H1 (cell line): Measurements from ENCODE around the gene ELMO1. TPM values are rescaled to one million over a fixed set of nuclear protein-coding genes. Genes with fewer than 3 reads are reported as not detected.

Experiments used
- CTCF ChIA-PET: fragments of 300-600 bp; sonication (Branson Sonifier 250); formaldehyde crosslinking; loops from one replicate; lab custom pipeline; 2021; ENCODE audit not compliant: partially characterized antibody; lab: Charles Lee
- POLR2A ChIA-PET: fragments of 300-600 bp; sonication (Branson Sonifier 250); formaldehyde crosslinking; loops from one replicate; lab custom pipeline; 2021; ENCODE audit warnings: inconsistent platforms; ENCODE audit not compliant: partially characterized antibody; lab: Charles Lee
- DNase-seq, 2 experiments: peaks; one replicate each; pipeline versions ENCODE4 v3.0.0 to v3.0.0-alpha.2; 2010 to 2022; ENCODE audit warnings: low spot score in 2 of 2, low read depth in 1 of 2, mixed read lengths in 1 of 2
- FAIRE-seq: peaks from 2 replicates; lab custom pipeline; 2011; peaks lifted over from hg19 to GRCh38; lab: Jason Lieb, UNC
- H2AFZ ChIP-seq: 2 replicates; pipeline ENCODE4 v1.8.1; 2012; ENCODE audit warnings: low read length, inconsistent platforms
- H2AK5ac ChIP-seq: 2 replicates; pipeline ENCODE4 v1.6.1; 2013; ENCODE audit warnings: low read depth, low read length
- H2BK120ac ChIP-seq: replicated peaks from 2 replicates; pipeline ENCODE3; 2013; ENCODE audit warnings: low read depth, low read length, inconsistent platforms
- H2BK12ac ChIP-seq: 2 replicates; pipeline ENCODE4 v1.6.1; 2013; ENCODE audit warnings: low read depth, low read length
- H2BK15ac ChIP-seq: 2 replicates; pipeline ENCODE4 v1.6.1; 2013; ENCODE audit warnings: low read length
- H2BK20ac ChIP-seq: 2 replicates; pipeline ENCODE4 v1.6.1; 2013; ENCODE audit warnings: low read length
- H2BK5ac ChIP-seq: 2 replicates; pipeline ENCODE4 v1.6.1; 2013; ENCODE audit warnings: low read depth, low read length
- H3K14ac ChIP-seq: 2 replicates; pipeline ENCODE4 v1.6.1; 2013; ENCODE audit warnings: inconsistent platforms; ENCODE audit not compliant: insufficient read length
- H3K18ac ChIP-seq: 2 replicates; pipeline ENCODE4 v1.6.1; 2013; ENCODE audit warnings: low read length; ENCODE audit errors: extremely low read depth
- H3K23ac ChIP-seq: 2 replicates; pipeline ENCODE4 v1.6.1; 2013; ENCODE audit warnings: inconsistent platforms; ENCODE audit not compliant: insufficient read length
- H3K23me2 ChIP-seq: 2 replicates; pipeline ENCODE4 v1.6.1; 2013; ENCODE audit warnings: low read depth, low read length
- H3K27ac ChIP-seq: 2 replicates; pipeline ENCODE4 v1.6.1; 2011; ENCODE audit warnings: low read depth, low read length, inconsistent platforms
- H3K27me3 ChIP-seq, 4 experiments: replicated peaks in 1 of 4; 1 replicate in 1 of 4; 2 replicates in 3 of 4; pipeline versions ENCODE4 v1.6.1 to v1.8.1; 2011 to 2013; ENCODE audit warnings: low read length in 3 of 4, mild to moderate bottlenecking in 3 of 4, inconsistent platforms in 2 of 4, mixed read lengths in 2 of 4, moderate library complexity in 1 of 4; ENCODE audit not compliant: control insufficient read depth in 3 of 4, insufficient read depth in 3 of 4; ENCODE audit errors: extremely low read depth in 1 of 4
- H3K36me3 ChIP-seq, 4 experiments: 2 replicates each; pipeline versions ENCODE4 v1.6.1 to v1.8.1; 2011 to 2013; ENCODE audit warnings: mild to moderate bottlenecking in 4 of 4, low read length in 3 of 4, moderate library complexity in 2 of 4, control low read depth in 1 of 4, inconsistent platforms in 1 of 4; ENCODE audit not compliant: insufficient read depth in 4 of 4, control insufficient read depth in 2 of 4
- H3K4ac ChIP-seq: replicated peaks from 2 replicates; pipeline ENCODE3; 2013; ENCODE audit warnings: low read length, low read depth, mixed read lengths, inconsistent platforms; ENCODE audit not compliant: insufficient read length
- H3K4me1 ChIP-seq, 4 experiments: replicated peaks in 1 of 4; 1 replicate in 1 of 4; 2 replicates in 3 of 4; pipeline versions ENCODE4 v1.6.1 to v1.8.1; 2011 to 2013; ENCODE audit warnings: low read length in 3 of 4, inconsistent platforms in 2 of 4, mixed read lengths in 1 of 4; ENCODE audit not compliant: insufficient read depth in 4 of 4, control insufficient read depth in 3 of 4
- H3K4me2 ChIP-seq, 2 experiments: 2 replicates each; pipeline versions ENCODE4 v1.6.1 to v1.8.1; 2011 to 2013; ENCODE audit warnings: low read depth in 2 of 2, low read length in 2 of 2, control low read depth in 1 of 2, inconsistent platforms in 1 of 2, mild to moderate bottlenecking in 1 of 2; ENCODE audit not compliant: insufficient read depth in 1 of 2
- H3K4me3 ChIP-seq, 4 experiments: fragments of 200-600, 300-600 bp in 1 of 4; sonication (generic), shearing (Covaris generic), sonication (Bioruptor Twin) in 1 of 4; 2 replicates each; pipeline versions ENCODE4 v1.5.1 to v1.8.1; 2011 to 2016; ENCODE audit warnings: low read length in 4 of 4, low read depth in 3 of 4, control low read depth in 2 of 4, inconsistent platforms in 2 of 4, mild to moderate bottlenecking in 2 of 4, mixed read lengths in 1 of 4, moderate library complexity in 1 of 4; ENCODE audit not compliant: insufficient read depth in 2 of 4; ENCODE audit errors: extremely low read depth in 1 of 4
- H3K56ac ChIP-seq: replicated peaks from 2 replicates; pipeline ENCODE3; 2013; ENCODE audit warnings: low read depth, mild to moderate bottlenecking, mixed read lengths, low read length, inconsistent platforms; ENCODE audit not compliant: insufficient read length
- H3K79me1 ChIP-seq: 2 replicates; pipeline ENCODE4 v1.6.1; 2013; ENCODE audit warnings: low read depth, low read length, control low read depth
- H3K79me2 ChIP-seq, 2 experiments: 2 replicates each; pipeline versions ENCODE4 v1.6.1 to v1.8.1; 2012 to 2013; ENCODE audit warnings: low read length in 2 of 2, mild to moderate bottlenecking in 2 of 2, inconsistent platforms in 1 of 2; ENCODE audit not compliant: insufficient read depth in 2 of 2, control insufficient read depth in 1 of 2
- H3K9ac ChIP-seq, 4 experiments: replicated peaks in 1 of 4; 1 replicate in 1 of 4; 2 replicates in 3 of 4; pipeline versions ENCODE4 v1.6.1 to v1.8.1; 2011 to 2013; ENCODE audit warnings: low read depth in 3 of 4, low read length in 3 of 4, control low read depth in 2 of 4, mild to moderate bottlenecking in 2 of 4, moderate library complexity in 2 of 4, inconsistent platforms in 1 of 4; ENCODE audit errors: extremely low read depth in 1 of 4
- H3K9me3 ChIP-seq, 2 experiments: 2 replicates each; pipeline versions ENCODE4 v1.6.1 to v1.8.1; 2012 to 2013; ENCODE audit warnings: mild to moderate bottlenecking in 2 of 2, moderate library complexity in 2 of 2, control low read depth in 1 of 2, inconsistent platforms in 1 of 2, low read depth in 1 of 2, low read length in 1 of 2, mixed read lengths in 1 of 2; ENCODE audit not compliant: insufficient read depth in 2 of 2
- H4K20me1 ChIP-seq, 2 experiments: replicated peaks in 1 of 2; 2 replicates each; pipeline versions ENCODE3 to v1.8.1; 2011 to 2013; ENCODE audit warnings: inconsistent platforms in 2 of 2, low read length in 2 of 2, mild to moderate bottlenecking in 1 of 2; ENCODE audit not compliant: insufficient read depth in 2 of 2, control insufficient read depth in 1 of 2
- H4K5ac ChIP-seq: 2 replicates; pipeline ENCODE4 v1.6.1; 2013; ENCODE audit warnings: low read length, low read depth, mixed read lengths, inconsistent platforms; ENCODE audit not compliant: insufficient read length
- H4K8ac ChIP-seq: 2 replicates; pipeline ENCODE4 v1.8.0; 2013; ENCODE audit warnings: mild to moderate bottlenecking, moderate library complexity, low read length, inconsistent platforms; ENCODE audit not compliant: insufficient read depth; ENCODE audit errors: extremely low read depth
- H4K91ac ChIP-seq: replicated peaks from 2 replicates; pipeline ENCODE3; 2013; ENCODE audit warnings: low read length, mixed read lengths, inconsistent platforms; ENCODE audit not compliant: insufficient read length
- BCL11A ChIP-seq, 2 experiments: IDR thresholded peaks; one replicate each; pipeline ENCODE4 v1.6.1; 2011; ENCODE audit warnings: low read depth in 2 of 2, low read length in 2 of 2, mild to moderate bottlenecking in 2 of 2
- RBBP5 ChIP-seq: IDR thresholded peaks from 2 replicates; pipeline ENCODE4 v1.7.1; 2012; ENCODE audit warnings: low read depth, mild to moderate bottlenecking, inconsistent platforms, low read length, moderate library complexity, borderline replicate concordance
- WGBS, 2 experiments: shearing (Covaris generic) in 1 of 2; methylation state at CpG; one replicate each; pipeline versions ENCODE4 v1.1.6 to v1.1.7; 2013 to 2015; ENCODE audit warnings: low lambda C conversion rate in 2 of 2, mixed read lengths in 2 of 2, inconsistent platforms in 1 of 2, low coverage in 1 of 2, missing lambda C conversion rate in 1 of 2; ENCODE audit not compliant: insufficient replicate concordance in 2 of 2, insufficient coverage in 1 of 2, insufficient read length in 1 of 2; ENCODE audit errors: extremely low coverage in 1 of 2, missing lambda C conversion rate in 1 of 2; 5-methylcytosine and 5-hydroxymethylcytosine counted together
- polyA plus RNA-seq, 7 experiments: library from polyadenylated mRNA; depleted of rRNA in 3 of 7; stranded (reverse) in 5 of 7; unstranded in 2 of 7; fragments of >200 nt in 5 of 7; fragments of 200-250 nt in 2 of 7; gene quantifications; 1 replicate in 5 of 7; 2 replicates in 1 of 7; 4 replicates in 1 of 7; pipeline versions ENCODE4 v1.2.1 to v1.2.3, GENCODE V29; 2011 to 2013; ENCODE audit warnings: missing spikeins in 2 of 7, mixed read lengths in 2 of 7
- total RNA-seq: library from RNA; stranded (reverse); fragmentation: NEBNext Ultra II Directional; extraction: Animal tissue kit (Norgen Biotek cat#: 25700); gene quantifications from 2 replicates; pipeline ENCODE4 v1.2.1, GENCODE V29; 2021

ELMO1 gene
- total and polyA plus RNA-seq, 2 of the 8 experiments (the other 6 are each of a cell fraction or from before 2014, with no cell fraction given) = 18.4 to 21.0 TPM

DNA sequence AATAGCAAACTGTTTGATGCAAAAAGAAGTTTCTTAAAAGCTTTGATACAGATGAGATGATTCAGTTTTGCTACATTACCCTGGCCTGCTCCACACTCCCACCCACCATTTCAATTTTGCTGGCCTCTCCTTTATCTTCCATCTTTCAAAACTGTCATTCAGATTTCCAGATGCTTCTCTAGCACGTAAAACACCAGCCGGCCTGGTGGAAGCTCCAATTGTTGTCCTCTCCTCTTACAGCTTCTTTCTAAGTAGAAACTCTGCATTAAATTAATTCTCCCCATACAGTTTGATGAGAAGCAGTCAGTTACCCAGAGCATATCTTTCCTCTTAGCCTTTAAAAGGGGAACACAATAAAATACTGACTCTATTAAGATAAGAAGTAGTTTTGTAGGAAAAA lies 34.3 kb upstream of the ELMO1 start:
- Histone ChIP-seq H3K79me2 (no peaks in the 10 kb centered on the region), H2AFZ (no peak overlapping the region), H3K18ac (no peak overlapping the region), H3K23ac (no peak overlapping the region), H4K8ac (no peak overlapping the region), H4K20me1 (no peaks in the 10 kb centered on the region), H3K36me3 (no peaks in the 10 kb centered on the region), H3K79me1 (no peaks in the 10 kb centered on the region), H2BK15ac (no peak overlapping the region), H2BK5ac (no peak overlapping the region), H3K4me2 (no peak overlapping the region), H3K4ac (no peak overlapping the region), H3K9me3 (no peaks in the 10 kb centered on the region), H3K4me3 (no peak overlapping the region), H3K23me2 (no peaks in the 10 kb centered on the region), H2BK120ac (no peak overlapping the region), H2BK12ac (no peak overlapping the region), H4K5ac (no peak overlapping the region), H2BK20ac (no peak overlapping the region), H3K9ac (no peak overlapping the region), H3K27me3 (no peaks in the 10 kb centered on the region; a peak in 1 of 7 replicates), H3K14ac (no peak overlapping the region), H3K4me1 (peaks cover 2 to 8% (median 4%) of the 10 kb centered on the region in 4 experiments; a peak in 3 of 7 replicates), H3K56ac (no peak overlapping the region), H3K27ac (no peak overlapping the region), H2AK5ac (no peak overlapping the region), H4K91ac (no peak overlapping the region)
- FAIRE-seq (no peak), DNase-seq (no peak)
- ChIA-PET CTCF (interaction anchor here (1.5 kb wide), 1 partner anchor 31 kb away, joined by 5 read pairs; no protein-coding TSS in a partner anchor), POLR2A (interaction anchor here (0.9 kb wide), 1 partner anchor 9 kb away, joined by 4 read pairs; no protein-coding TSS in a partner anchor)
- 96% methylated on average over 2 of the region's 2 CpGs; no CpG with 5 or more reads in 1 of the 2 experiments for WGBS, 2 experiments
- TF ChIP-seq RBBP5 (no peak), BCL11A (IDR thresholded peaks at IDR 0.05; ENCODE audit: low read depth in 2 of 2, low read length in 2 of 2) (no peak)
